A673 (cell line): ENCODE measurements around the gene BTBD8. TPM values are rescaled to one million over a fixed set of nuclear protein-coding genes. Genes with fewer than 3 reads are reported as not detected.
A peak's percentile ranks its signal among the peaks of the same experiment; 100 is the strongest.

Experiments used
- BruUV-seq: library from RNA; stranded (reverse); fragments of 400-500 nt; replicated peaks from 2 replicates; lab custom pipeline; 2021; lab: Mats Ljungman, UMichigan
- CTCF ChIA-PET: fragments of 300-600 bp; sonication (Branson Sonifier 250); formaldehyde crosslinking; loops from one replicate; lab custom pipeline; 2022; ENCODE audit warnings: antibody characterized with exemption; lab: Charles Lee
- POLR2A ChIA-PET: fragments of 300-600 bp; sonication (Branson Sonifier 250); formaldehyde crosslinking; loops from one replicate; lab custom pipeline; 2022; ENCODE audit warnings: antibody characterized with exemption; ENCODE audit not compliant: low non-redundant PET; lab: Charles Lee
- DNase-seq: peaks from one replicate; pipeline ENCODE4 v3.0.0-alpha.2; 2015; ENCODE audit warnings: low spot score
- H3K27ac ChIP-seq: fragments of 200-600 bp; sonication (generic); 2 replicates; pipeline ENCODE4 v1.5.1; 2016; ENCODE audit warnings: mixed run types, low read depth, mild to moderate bottlenecking, mixed read lengths, antibody characterized with exemption, low read length; ENCODE audit not compliant: poor library complexity, severe bottlenecking
- H3K27me3 ChIP-seq: fragments of 200-600 bp; sonication (generic); replicated peaks from 2 replicates; pipeline ENCODE4 v1.6.1; 2017; ENCODE audit warnings: mixed run types, low read depth, mild to moderate bottlenecking, mixed read lengths, antibody characterized with exemption, low read length; ENCODE audit not compliant: insufficient read depth, poor library complexity
- H3K36me3 ChIP-seq: fragments of 200-600 bp; sonication (generic); 2 replicates; pipeline ENCODE4 v1.6.1; 2016; ENCODE audit warnings: mixed run types, mild to moderate bottlenecking, mixed read lengths, antibody characterized with exemption, low read length; ENCODE audit not compliant: insufficient read depth, poor library complexity, severe bottlenecking
- H3K4me1 ChIP-seq: fragments of 200-600 bp; sonication (generic); 2 replicates; pipeline ENCODE4 v1.6.1; 2017; ENCODE audit warnings: mixed run types, mild to moderate bottlenecking, mixed read lengths, antibody characterized with exemption, low read length; ENCODE audit not compliant: insufficient read depth, poor library complexity, severe bottlenecking
- H3K4me3 ChIP-seq: fragments of 200-600 bp; sonication (generic); 2 replicates; pipeline ENCODE4 v1.5.1; 2016; ENCODE audit warnings: low read depth, mixed run types, mild to moderate bottlenecking, mixed read lengths, low read length; ENCODE audit not compliant: poor library complexity, severe bottlenecking
- H3K9me3 ChIP-seq: fragments of 200-600 bp; sonication (generic); 2 replicates; pipeline ENCODE4 v1.6.1; 2016; ENCODE audit warnings: mixed run types, low read depth, mild to moderate bottlenecking, mixed read lengths, antibody characterized with exemption, low read length; ENCODE audit not compliant: poor library complexity, severe bottlenecking
- CTCF ChIP-seq: fragments of 300-800, 200-600 bp; sonication (generic); conservative IDR thresholded peaks from 2 replicates; pipeline ENCODE4 v1.5.1; 2017; ENCODE audit warnings: low read depth, mild to moderate bottlenecking, antibody characterized with exemption, low read length, moderate library complexity, mixed read lengths
- EZH2 ChIP-seq: fragments of 200-600 bp; sonication (generic); IDR thresholded peaks from 2 replicates; pipeline ENCODE4 v1.6.1; 2017; ENCODE audit warnings: borderline replicate concordance, low read depth, mild to moderate bottlenecking, mixed read lengths, antibody characterized with exemption, low read length; ENCODE audit not compliant: poor library complexity, severe bottlenecking
- intact Hi-C: fragments of 100-400 bp; cut with micrococcal nuclease; formaldehyde crosslinking; loops from one replicate; pipeline ENCODE4 v1.10.0; 2022; ENCODE audit not compliant: unreplicated experiment
- total RNA-seq: library from RNA; stranded (reverse); gene quantifications from 2 replicates; pipeline ENCODE4 v1.2.3, GENCODE V29; 2021

BTBD8 gene
- total RNA-seq, 1 experiment from 2014 or later, result 1.4 TPM

- Histone ChIP-seq H3K4me3 (no peak overlapping the region), H3K27ac (no peak overlapping the region), H3K9me3 (peaks cover 11% of the 10 kb centered on the region), H3K4me1 (no peaks in the 10 kb centered on the region), H3K36me3 (no peaks in the 10 kb centered on the region), H3K27me3 (no peaks in the 10 kb centered on the region)
- peak; percentile 25 for DNase-seq
- ChIA-PET POLR2A (no interaction called here), CTCF (no interaction called here)
- BruUV-seq, result no TSS peak
- intact Hi-C loops, result no loop called here
- TF ChIP-seq CTCF (no peak), EZH2 (no peak)
Measured at GRCh38 chr1:92201973-92202372, 121.8 kb downstream of the BTBD8 start.

GRCh38 chr1:92203105-92203504 is 123.0 kb downstream of the BTBD8 start:
- H3K27me3 ChIP-seq, result no peaks in the 10 kb centered on the region
- no peak overlapping the region for H3K4me3 ChIP-seq
- TF ChIP-seq CTCF, result no peak
- TF ChIP-seq EZH2, result no peak
- H3K9me3 ChIP-seq, result peaks cover 11% of the 10 kb centered on the region
- CTCF ChIA-PET, result no interaction called here
- H3K36me3 ChIP-seq, result no peaks in the 10 kb centered on the region
- POLR2A ChIA-PET, result no interaction called here
- no peak for DNase-seq
- no peak overlapping the region for H3K27ac ChIP-seq
- H3K4me1 ChIP-seq, result no peaks in the 10 kb centered on the region
- intact Hi-C loops, result no loop called here
- BruUV-seq, result no TSS peak

- Histone ChIP-seq H3K9me3 (peaks cover 11% of the 10 kb centered on the region), H3K27me3 (no peaks in the 10 kb centered on the region), H3K27ac (no peak overlapping the region), H3K4me1 (no peaks in the 10 kb centered on the region), H3K36me3 (no peaks in the 10 kb centered on the region), H3K4me3 (no peak overlapping the region)
- TF ChIP-seq CTCF, result no peak
- no peak for TF ChIP-seq EZH2
- ChIA-PET CTCF (no interaction called here), POLR2A (interaction anchor here (0.6 kb wide), 1 partner anchor 14 kb away, joined by 3 read pairs; no protein-coding TSS in a partner anchor)
- no TSS peak for BruUV-seq
- DNase-seq, result peak; percentile 11
- intact Hi-C loops, result no loop called here
Measured at GRCh38 chr1:92210701-92211100, 130.6 kb downstream of the BTBD8 start.
